DND-41 (cell line): ENCODE measurements around the gene ZNF277.

Experiments used
- EZH2 ChIP-seq: IDR thresholded peaks from 3 replicates; pipeline ENCODE4 v1.6.1; 2012; ENCODE audit warnings: borderline replicate concordance, low read depth, mild to moderate bottlenecking, moderate library complexity, low read length, inconsistent platforms; ENCODE audit not compliant: severe bottlenecking
- TF ChIP-seq, protein P1 (sequence below): IDR thresholded peaks from 2 replicates; pipeline ENCODE4 v1.5.1; 2012; ENCODE audit warnings: borderline replicate concordance, low read length, moderate library complexity, mild to moderate bottlenecking; ENCODE audit not compliant: poor library complexity, severe bottlenecking; ENCODE audit errors: extremely low read depth

- TF ChIP-seq, protein P1, sequence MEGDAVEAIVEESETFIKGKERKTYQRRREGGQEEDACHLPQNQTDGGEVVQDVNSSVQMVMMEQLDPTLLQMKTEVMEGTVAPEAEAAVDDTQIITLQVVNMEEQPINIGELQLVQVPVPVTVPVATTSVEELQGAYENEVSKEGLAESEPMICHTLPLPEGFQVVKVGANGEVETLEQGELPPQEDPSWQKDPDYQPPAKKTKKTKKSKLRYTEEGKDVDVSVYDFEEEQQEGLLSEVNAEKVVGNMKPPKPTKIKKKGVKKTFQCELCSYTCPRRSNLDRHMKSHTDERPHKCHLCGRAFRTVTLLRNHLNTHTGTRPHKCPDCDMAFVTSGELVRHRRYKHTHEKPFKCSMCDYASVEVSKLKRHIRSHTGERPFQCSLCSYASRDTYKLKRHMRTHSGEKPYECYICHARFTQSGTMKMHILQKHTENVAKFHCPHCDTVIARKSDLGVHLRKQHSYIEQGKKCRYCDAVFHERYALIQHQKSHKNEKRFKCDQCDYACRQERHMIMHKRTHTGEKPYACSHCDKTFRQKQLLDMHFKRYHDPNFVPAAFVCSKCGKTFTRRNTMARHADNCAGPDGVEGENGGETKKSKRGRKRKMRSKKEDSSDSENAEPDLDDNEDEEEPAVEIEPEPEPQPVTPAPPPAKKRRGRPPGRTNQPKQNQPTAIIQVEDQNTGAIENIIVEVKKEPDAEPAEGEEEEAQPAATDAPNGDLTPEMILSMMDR, result no peak
- no peak for TF ChIP-seq EZH2
These were observed 18.5 kb downstream of the ZNF277 start for GRCh38 chr7:112225006-112225405.
